Measurements from ENCODE around the gene CASP9.
"Not testable (repeated sequence)": the region's sequence is repeated elsewhere in the genome, so short reads cannot be mapped to it uniquely, and the experiment has no call there.

CASP9 gene

GRCh38 chr1:15523104-15524020, 653 bp downstream of the CASP9 start:
- H3K4me1 ChIP-seq = no peaks in the 10 kb centered on the region; the same call in 1 of the 2 replicates
- no peak for TF ChIP-seq CTCF (IDR thresholded peaks at IDR 0.05; ENCODE audit: low read depth, low read length)
- no peaks in the 10 kb centered on the region for H3K9me3 ChIP-seq
- H3K36me3 ChIP-seq = no peaks in the 10 kb centered on the region
- H3K4me3 ChIP-seq (ENCODE audit: low read depth, low read length) = peak overlapping the region; percentile 63
- no peaks in the 10 kb centered on the region for H3K27me3 ChIP-seq
- no peak for DNase-seq

GRCh38 chr1:15522551-15522950, 1.5 kb downstream of the CASP9 start:
- no peak overlapping the region for H3K4me3 ChIP-seq (ENCODE audit: low read depth, low read length)
- no peaks in the 10 kb centered on the region for H3K9me3 ChIP-seq
- no peaks in the 10 kb centered on the region for H3K27me3 ChIP-seq
- H3K4me1 ChIP-seq = no peaks in the 10 kb centered on the region; the same call in 1 of the 2 replicates
- DNase-seq = no peak
- H3K36me3 ChIP-seq = no peaks in the 10 kb centered on the region
- TF ChIP-seq CTCF (IDR thresholded peaks at IDR 0.05; ENCODE audit: low read depth, low read length) = no peak

DNA sequence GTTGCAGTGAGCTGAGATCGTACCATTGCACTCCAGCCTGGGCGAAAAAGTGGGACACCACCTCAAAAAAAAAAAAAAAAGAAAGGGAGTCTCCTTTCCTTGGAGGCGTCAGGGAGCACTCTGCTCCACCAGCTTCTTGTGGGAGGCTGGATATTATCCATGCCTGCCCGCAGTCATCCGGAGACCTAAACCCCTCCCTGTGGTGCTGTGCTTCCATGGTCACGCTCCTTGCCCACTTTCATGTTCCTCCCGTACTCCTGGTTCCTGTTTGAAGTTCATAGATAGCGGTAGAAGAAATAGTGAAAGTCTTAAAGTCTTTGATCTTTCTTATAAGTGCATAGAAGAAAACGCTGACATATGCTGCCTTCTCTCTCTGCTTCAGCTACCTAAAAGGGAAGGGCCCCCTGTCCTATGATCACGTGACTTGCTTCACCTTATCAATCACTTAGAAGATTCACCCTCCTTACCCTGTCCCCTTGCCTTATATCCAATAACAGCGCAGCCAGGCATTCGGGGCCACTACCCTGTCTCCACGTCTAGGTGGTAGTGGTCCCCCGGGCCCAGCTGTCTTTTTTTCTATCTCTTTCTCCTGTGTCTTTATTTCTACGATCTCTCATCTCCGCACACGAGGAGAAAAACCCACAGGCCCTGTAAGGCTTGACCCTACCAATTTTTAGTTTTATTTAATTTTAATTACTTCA, 2.7 kb downstream of the CASP9 start:
- not testable (repeated sequence) for H3K9me3 ChIP-seq; H3K27me3 ChIP-seq; H3K36me3 ChIP-seq; H3K4me3 ChIP-seq (ENCODE audit: low read depth, low read length); H3K4me1 ChIP-seq; DNase-seq

DNA sequence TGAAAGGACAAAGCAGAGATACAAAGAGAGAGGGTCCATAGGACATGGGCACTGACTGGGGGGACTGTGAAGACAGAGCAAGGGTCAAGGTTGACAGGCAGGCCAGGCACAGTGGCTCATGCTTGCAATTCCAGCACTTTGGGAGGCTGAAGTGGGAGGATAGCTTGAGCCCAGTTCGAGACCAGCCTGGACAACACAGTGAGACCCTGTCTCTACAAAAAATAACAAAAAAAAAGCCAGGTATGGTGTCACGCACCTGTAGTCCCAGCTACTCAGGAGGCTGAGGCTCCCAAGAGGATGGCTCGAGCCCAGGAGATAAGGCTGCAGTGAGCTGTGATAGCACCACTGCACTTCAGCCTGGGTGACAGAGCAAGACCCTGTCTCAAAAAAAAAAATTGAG, 4.4 kb downstream of the CASP9 start:
- no peak for TF ChIP-seq CTCF (IDR thresholded peaks at IDR 0.05; ENCODE audit: low read depth, low read length)
- Histone ChIP-seq H3K4me1 (no peaks in the 10 kb centered on the region), H3K9me3 (no peaks in the 10 kb centered on the region), H3K36me3 (no peaks in the 10 kb centered on the region), H3K4me3 (ENCODE audit: low read depth, low read length) (no peak overlapping the region), H3K27me3 (no peaks in the 10 kb centered on the region)
- DNase-seq = no peak

GRCh38 chr1:15515022-15515663, 8.9 kb downstream of the CASP9 start:
- DNase-seq = no peak
- Histone ChIP-seq H3K4me1 (no peaks in the 10 kb centered on the region), H3K36me3 (no peaks in the 10 kb centered on the region), H3K4me3 (ENCODE audit: low read depth, low read length) (no peak overlapping the region), H3K9me3 (no peaks in the 10 kb centered on the region), H3K27me3 (no peaks in the 10 kb centered on the region)
- TF ChIP-seq CTCF (IDR thresholded peaks at IDR 0.05; ENCODE audit: low read depth, low read length) = no peak

- not testable (repeated sequence) for H3K27me3 ChIP-seq; DNase-seq; H3K36me3 ChIP-seq; H3K4me1 ChIP-seq; H3K9me3 ChIP-seq; H3K4me3 ChIP-seq (ENCODE audit: low read depth, low read length)
Observed at GRCh38 chr1:15514557-15514956, 9.5 kb downstream of the CASP9 start.

Measured in BE2C (cell line).